ENCODE results near the gene IL1R1. TPM values are rescaled to one million over a fixed set of nuclear protein-coding genes. Genes with fewer than 3 reads are reported as not detected.
"Not testable (repeated sequence)": the region's sequence is repeated elsewhere in the genome, so short reads cannot be mapped to it uniquely, and the experiment has no call there.

The IL1R1 gene
- total RNA-seq, 1 donor from 2014 or later = 22.6 TPM

- H3K27me3 ChIP-seq (ENCODE audit: low read depth) = no peaks in the 10 kb centered on the region
- no peak overlapping the region for H3K27ac ChIP-seq (replicated peaks)
- no peaks in the 10 kb centered on the region for H3K9me3 ChIP-seq (replicated peaks)
- intact Hi-C loops (cut with micrococcal nuclease) = no loop called here
- TF ChIP-seq, protein P1, sequence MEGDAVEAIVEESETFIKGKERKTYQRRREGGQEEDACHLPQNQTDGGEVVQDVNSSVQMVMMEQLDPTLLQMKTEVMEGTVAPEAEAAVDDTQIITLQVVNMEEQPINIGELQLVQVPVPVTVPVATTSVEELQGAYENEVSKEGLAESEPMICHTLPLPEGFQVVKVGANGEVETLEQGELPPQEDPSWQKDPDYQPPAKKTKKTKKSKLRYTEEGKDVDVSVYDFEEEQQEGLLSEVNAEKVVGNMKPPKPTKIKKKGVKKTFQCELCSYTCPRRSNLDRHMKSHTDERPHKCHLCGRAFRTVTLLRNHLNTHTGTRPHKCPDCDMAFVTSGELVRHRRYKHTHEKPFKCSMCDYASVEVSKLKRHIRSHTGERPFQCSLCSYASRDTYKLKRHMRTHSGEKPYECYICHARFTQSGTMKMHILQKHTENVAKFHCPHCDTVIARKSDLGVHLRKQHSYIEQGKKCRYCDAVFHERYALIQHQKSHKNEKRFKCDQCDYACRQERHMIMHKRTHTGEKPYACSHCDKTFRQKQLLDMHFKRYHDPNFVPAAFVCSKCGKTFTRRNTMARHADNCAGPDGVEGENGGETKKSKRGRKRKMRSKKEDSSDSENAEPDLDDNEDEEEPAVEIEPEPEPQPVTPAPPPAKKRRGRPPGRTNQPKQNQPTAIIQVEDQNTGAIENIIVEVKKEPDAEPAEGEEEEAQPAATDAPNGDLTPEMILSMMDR (IDR thresholded peaks at IDR 0.05; ENCODE audit: borderline replicate concordance) = no peak
- peaks cover 24% of the 10 kb centered on the region for H3K4me1 ChIP-seq
- H3K4me3 ChIP-seq = no peak overlapping the region
- DNase-seq = no peak
- H3K36me3 ChIP-seq = no peaks in the 10 kb centered on the region
Measured at GRCh38 chr2:102119255-102119654, 23.3 kb upstream of the IL1R1 start.

GRCh38 chr2:102120261-102120660, 22.3 kb upstream of the IL1R1 start:
- Histone ChIP-seq H3K27ac (replicated peaks) (no peak overlapping the region), H3K36me3 (no peaks in the 10 kb centered on the region), H3K4me1 (peaks cover 24% of the 10 kb centered on the region), H3K4me3 (no peak overlapping the region), H3K9me3 (replicated peaks) (no peaks in the 10 kb centered on the region), H3K27me3 (ENCODE audit: low read depth) (no peaks in the 10 kb centered on the region)
- intact Hi-C loops (cut with micrococcal nuclease) = no loop called here
- DNase-seq = no peak
- TF ChIP-seq, protein P1 (IDR thresholded peaks at IDR 0.05; ENCODE audit: borderline replicate concordance) = no peak

- H3K27ac ChIP-seq (replicated peaks) = no peak overlapping the region
- H3K9me3 ChIP-seq (replicated peaks) = no peaks in the 10 kb centered on the region
- no peak for DNase-seq
- TF ChIP-seq, protein P1 (IDR thresholded peaks at IDR 0.05; ENCODE audit: borderline replicate concordance) = no peak
- H3K27me3 ChIP-seq (ENCODE audit: low read depth) = no peaks in the 10 kb centered on the region
- peaks cover 24% of the 10 kb centered on the region for H3K4me1 ChIP-seq
- H3K4me3 ChIP-seq = no peak overlapping the region
- intact Hi-C loops (cut with micrococcal nuclease) = no loop called here
- no peaks in the 10 kb centered on the region for H3K36me3 ChIP-seq
Measured at GRCh38 chr2:102120701-102121159, 21.8 kb upstream of the IL1R1 start.

- peaks cover 15% of the 10 kb centered on the region for H3K4me1 ChIP-seq
- no peak overlapping the region for H3K4me3 ChIP-seq
- H3K27ac ChIP-seq (replicated peaks) = peak overlapping the region; percentile 53
- H3K27me3 ChIP-seq (ENCODE audit: low read depth) = no peaks in the 10 kb centered on the region
- TF ChIP-seq, protein P1 (IDR thresholded peaks at IDR 0.05; ENCODE audit: borderline replicate concordance) = no peak
- DNase-seq = no peak
- no peaks in the 10 kb centered on the region for H3K36me3 ChIP-seq
- H3K9me3 ChIP-seq (replicated peaks) = no peaks in the 10 kb centered on the region
- intact Hi-C loops (cut with micrococcal nuclease) = no loop called here
Measured at GRCh38 chr2:102122115-102122514, 20.4 kb upstream of the IL1R1 start.

DNA sequence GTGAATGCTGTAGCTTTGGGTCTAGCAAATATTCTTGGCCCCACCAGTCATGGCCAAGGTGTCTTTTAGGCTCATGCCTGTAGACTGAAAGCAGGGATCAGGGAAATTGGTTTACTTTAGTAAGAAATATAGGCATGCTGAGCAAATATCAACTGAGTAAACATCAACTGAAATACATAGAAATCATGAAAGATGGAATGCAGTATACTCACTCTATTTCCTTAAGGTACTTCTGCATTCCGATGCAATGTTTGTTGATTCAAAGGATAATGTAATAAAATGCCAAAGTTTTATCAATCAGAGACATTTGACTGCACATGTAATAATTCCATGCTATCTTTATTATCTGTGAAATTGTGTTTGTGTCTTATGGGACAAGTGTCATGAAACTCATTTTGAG, 19.6 kb upstream of the IL1R1 start:
- DNase-seq = no peak
- no peaks in the 10 kb centered on the region for H3K36me3 ChIP-seq
- H3K9me3 ChIP-seq (replicated peaks) = no peaks in the 10 kb centered on the region
- peak overlapping the region; percentile 53 for H3K27ac ChIP-seq (replicated peaks)
- H3K4me1 ChIP-seq = peaks cover 9% of the 10 kb centered on the region
- TF ChIP-seq, protein P1 (IDR thresholded peaks at IDR 0.05; ENCODE audit: borderline replicate concordance) = no peak
- H3K27me3 ChIP-seq (ENCODE audit: low read depth) = no peaks in the 10 kb centered on the region
- intact Hi-C loops (cut with micrococcal nuclease) = no loop called here
- H3K4me3 ChIP-seq = no peak overlapping the region

- H3K36me3 ChIP-seq; H3K9me3 ChIP-seq (replicated peaks); H3K4me1 ChIP-seq; H3K27ac ChIP-seq (replicated peaks); DNase-seq; intact Hi-C loops (cut with micrococcal nuclease); H3K4me3 ChIP-seq; H3K27me3 ChIP-seq (ENCODE audit: low read depth): not testable (repeated sequence)
Measured at GRCh38 chr2:102124421-102124820, 18.1 kb upstream of the IL1R1 start.
